Measurements from ENCODE around the gene PSMG3. TPM values are rescaled to one million over a fixed set of nuclear protein-coding genes. Genes with fewer than 3 reads are reported as not detected.
"Not testable (repeated sequence)": the region's sequence is repeated elsewhere in the genome, so short reads cannot be mapped to it uniquely, and the experiment has no call there.

PSMG3 gene
- total RNA-seq, 2 donors from 2014 or later, result 29.3 to 35.0 TPM

GRCh38 chr7:1585142-1585981 is 15.5 kb upstream of the PSMG3 start:
- DNase-seq (no peak), ATAC-seq (no peak)
- intact Hi-C loops (cut with DNase I, micrococcal nuclease), result no loop called here

GRCh38 chr7:1584700-1585099 is 14.9 kb upstream of the PSMG3 start:
- DNase-seq, result no peak
- intact Hi-C loops (cut with DNase I, micrococcal nuclease), result loop anchor here in 1 of 2 donors (5.0 kb wide), 1 partner anchor 628 kb away; no protein-coding TSS in a partner anchor
- no peak for ATAC-seq

- intact Hi-C loops (cut with DNase I, micrococcal nuclease), result loop anchor here in 1 of 2 donors (5.0 kb wide), 1 partner anchor 629 kb away; no protein-coding TSS in a partner anchor
- not testable (repeated sequence) for ATAC-seq, DNase-seq
Observed at GRCh38 chr7:1583241-1583930, 13.6 kb upstream of the PSMG3 start.

GRCh38 chr7:1580422-1581030 is 10.7 kb upstream of the PSMG3 start:
- DNase-seq, result no peak
- intact Hi-C loops (cut with DNase I, micrococcal nuclease), result loop anchor here in 1 of 2 donors (5.0 kb wide), 1 partner anchor 632 kb away; no protein-coding TSS in a partner anchor
- ATAC-seq, result no peak

- ATAC-seq, result peak; percentile 97
- intact Hi-C loops (cut with DNase I, micrococcal nuclease), result loop anchor here in 1 of 2 donors (5.0 kb wide), 1 partner anchor 633 kb away; no protein-coding TSS in a partner anchor
- peak; percentile 40 to 73 for DNase-seq
Observed at GRCh38 chr7:1579481-1580421, 9.9 kb upstream of the PSMG3 start.

- ATAC-seq (no peak), DNase-seq (no peak)
- intact Hi-C loops (cut with DNase I, micrococcal nuclease), result no loop called here
Observed at GRCh38 chr7:1578513-1578912, 8.7 kb upstream of the PSMG3 start.

- intact Hi-C loops (cut with DNase I, micrococcal nuclease), result no loop called here
- ATAC-seq (no peak), DNase-seq (no peak)
Observed at GRCh38 chr7:1576521-1577253, 6.9 kb upstream of the PSMG3 start.

GRCh38 chr7:1575809-1576208 is 6.0 kb upstream of the PSMG3 start:
- intact Hi-C loops (cut with DNase I, micrococcal nuclease), result no loop called here
- ATAC-seq (no peak), DNase-seq (no peak)

GRCh38 chr7:1572111-1572822 is 2.4 kb upstream of the PSMG3 start:
- intact Hi-C loops (cut with DNase I, micrococcal nuclease), result no loop called here
- no peak for ATAC-seq
- no peak for DNase-seq

GRCh38 chr7:1569440-1569832 is 396 bp downstream of the PSMG3 start:
- ATAC-seq, result no peak
- intact Hi-C loops (cut with DNase I, micrococcal nuclease), result no loop called here
- no peak for DNase-seq

GRCh38 chr7:1569016-1569415 is 816 bp downstream of the PSMG3 start:
- ATAC-seq (no peak), DNase-seq (peak in 1 of 2 donors; percentile 37)
- intact Hi-C loops (cut with DNase I, micrococcal nuclease), result no loop called here

- ATAC-seq (no peak), DNase-seq (no peak)
- intact Hi-C loops (cut with DNase I, micrococcal nuclease), result no loop called here
Observed at GRCh38 chr7:1567896-1568510, 1.8 kb downstream of the PSMG3 start.

- ATAC-seq (peak; percentile 64), DNase-seq (peak; percentile 74 to 80)
- intact Hi-C loops (cut with DNase I, micrococcal nuclease), result no loop called here
Observed at GRCh38 chr7:1567049-1567771, 2.6 kb downstream of the PSMG3 start.

GRCh38 chr7:1566687-1567048 is 3.2 kb downstream of the PSMG3 start:
- DNase-seq, result peak; percentile 83 to 87
- intact Hi-C loops (cut with DNase I, micrococcal nuclease), result no loop called here
- ATAC-seq, result peak; percentile 59

- DNase-seq (no peak), ATAC-seq (no peak)
- intact Hi-C loops (cut with DNase I, micrococcal nuclease), result no loop called here
Observed at GRCh38 chr7:1564603-1565022, 5.2 kb downstream of the PSMG3 start.

- ATAC-seq (no peak), DNase-seq (no peak)
- intact Hi-C loops (cut with DNase I, micrococcal nuclease), result no loop called here
Observed at GRCh38 chr7:1563981-1564602, 5.7 kb downstream of the PSMG3 start.

All from left colon (tissue), 2 donors.